H1 (cell line): ENCODE results near the gene NR1D2. TPM values are rescaled to one million over a fixed set of nuclear protein-coding genes. Genes with fewer than 3 reads are reported as not detected.

Source experiments
- ASH2L ChIP-seq: fragments of 200-600, 300-600 bp; sonication (generic); IDR thresholded peaks from one replicate; pipeline ENCODE4 v1.7.1; 2017; ENCODE audit warnings: low read length
- CHD7 ChIP-seq: fragments of 300-600 bp; sonication (generic); IDR thresholded peaks from 2 replicates; pipeline ENCODE4 v1.7.1; 2012; ENCODE audit warnings: low read length, moderate library complexity, mild to moderate bottlenecking, inconsistent platforms; ENCODE audit not compliant: insufficient replicate concordance
- EP300 ChIP-seq, 2 experiments: IDR thresholded peaks; 1 replicate in 1 of 2; 2 replicates in 1 of 2; pipeline ENCODE4 v1.6.1; 2011 to 2012; ENCODE audit warnings: low read depth in 2 of 2, low read length in 2 of 2, mild to moderate bottlenecking in 2 of 2, borderline replicate concordance in 1 of 2, inconsistent platforms in 1 of 2, moderate library complexity in 1 of 2
- HDAC6 ChIP-seq: IDR thresholded peaks from one replicate; pipeline ENCODE4 v1.7.1; 2012; ENCODE audit warnings: low read depth, mild to moderate bottlenecking, inconsistent platforms, low read length, moderate library complexity
- NANOG ChIP-seq: IDR thresholded peaks from 2 replicates; pipeline ENCODE4 v1.6.1; 2011; ENCODE audit warnings: low read length, low read depth, mild to moderate bottlenecking, inconsistent platforms; ENCODE audit not compliant: insufficient read depth, poor library complexity, severe bottlenecking
- POLR2AphosphoS5 ChIP-seq: IDR thresholded peaks from 2 replicates; pipeline ENCODE4 v1.6.1; 2011; ENCODE audit warnings: low read depth, low read length
- RBBP5 ChIP-seq: IDR thresholded peaks from 2 replicates; pipeline ENCODE4 v1.7.1; 2012; ENCODE audit warnings: low read depth, mild to moderate bottlenecking, inconsistent platforms, low read length, moderate library complexity, borderline replicate concordance
- SP2 ChIP-seq: IDR thresholded peaks from 2 replicates; pipeline ENCODE4 v1.6.1; 2012; ENCODE audit warnings: mild to moderate bottlenecking, low read length, inconsistent platforms
- SP4 ChIP-seq: IDR thresholded peaks from 2 replicates; pipeline ENCODE4 v1.6.1; 2012; ENCODE audit warnings: low read length, inconsistent platforms
- TBP ChIP-seq: IDR thresholded peaks from 2 replicates; pipeline ENCODE4 v1.6.1; 2011; ENCODE audit warnings: low read depth, low read length, improper control_type of control experiment
- polyA plus RNA-seq, 7 experiments: library from polyadenylated mRNA; depleted of rRNA in 3 of 7; stranded (reverse) in 5 of 7; unstranded in 2 of 7; fragments of >200 nt in 5 of 7; fragments of 200-250 nt in 2 of 7; gene quantifications; 1 replicate in 5 of 7; 2 replicates in 1 of 7; 4 replicates in 1 of 7; pipeline versions ENCODE4 v1.2.1 to v1.2.3, GENCODE V29; 2011 to 2013; ENCODE audit warnings: missing spikeins in 2 of 7, mixed read lengths in 2 of 7
- total RNA-seq: library from RNA; stranded (reverse); fragmentation: NEBNext Ultra II Directional; extraction: Animal tissue kit (Norgen Biotek cat#: 25700); gene quantifications from 2 replicates; pipeline ENCODE4 v1.2.1, GENCODE V29; 2021

NR1D2 gene
- total and polyA plus RNA-seq, 2 of the 8 experiments (the other 6 are each of a cell fraction or from before 2014, with no cell fraction given), result 5.9 to 21.7 TPM

DNA sequence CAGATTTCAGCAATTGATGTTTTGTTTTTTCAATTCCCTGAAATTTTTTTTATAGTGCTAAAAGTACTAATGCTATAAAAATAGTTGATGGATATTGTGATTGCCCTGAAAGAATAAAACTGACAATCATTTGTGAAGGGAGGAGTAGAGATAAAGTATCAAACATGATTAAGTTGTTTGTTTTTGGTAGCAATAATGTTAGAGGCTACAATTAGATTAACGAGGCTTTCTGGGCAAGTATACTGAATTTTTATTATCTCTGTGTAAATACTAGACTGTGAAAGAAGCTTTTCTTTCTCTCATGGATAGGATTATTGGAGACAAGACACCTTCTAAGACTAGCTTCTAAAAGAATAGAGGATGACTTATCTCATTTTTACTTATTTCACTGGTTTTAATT is 15.6 kb downstream of the NR1D2 start (continued):
- TF ChIP-seq CHD7, result no peak
- no peak for TF ChIP-seq TBP
- no peak for TF ChIP-seq ASH2L
- no peak for TF ChIP-seq NANOG
- TF ChIP-seq RBBP5, result no peak
- TF ChIP-seq EP300 (IDR thresholded peaks at IDR 0.05; ENCODE audit: borderline replicate concordance in 1 of 2, low read depth in 2 of 2, low read length in 2 of 2), result no peak
- no peak for TF ChIP-seq SP4
- no peak for TF ChIP-seq SP2
- TF ChIP-seq HDAC6, result no peak
- no peak for TF ChIP-seq POLR2AphosphoS5
